Upper lobe of left lung (tissue), 6 donors: Measurements from ENCODE around the gene MAPK8IP1. TPM values are rescaled to one million over a fixed set of nuclear protein-coding genes. Genes with fewer than 3 reads are reported as not detected.

ENCODE experiments used
- ATAC-seq, 2 donors: fragments of 200-7000 bp; cut with Tn5 transposase; one replicate each; pipeline ENCODE4 v1.9.1; 2022; ENCODE audit warnings: mild to moderate bottlenecking in 2 of 2, moderate library complexity in 2 of 2; ENCODE audit not compliant: low FRiP score in 2 of 2
- DNase-seq, 2 donors: peaks; one replicate each; pipeline ENCODE4 v3.0.0-alpha.2; 2019 to 2020
- H3K27ac ChIP-seq, 4 donors: fragments of 200-600 bp; sonication (generic); one replicate each; pipeline ENCODE4 v1.5.1; 2016 to 2019
- H3K27me3 ChIP-seq, 4 donors: fragments of 200-600 bp; sonication (generic); one replicate each; pipeline ENCODE4 v1.5.1; 2017 to 2019
- H3K36me3 ChIP-seq, 4 donors: fragments of 200-600 bp; sonication (generic); one replicate each; pipeline ENCODE4 v1.5.1; 2016 to 2019
- H3K4me1 ChIP-seq, 4 donors: fragments of 200-600 bp; sonication (generic); one replicate each; pipeline ENCODE4 v1.5.1; 2018 to 2019
- H3K4me3 ChIP-seq, 4 donors: fragments of 200-600 bp; sonication (generic); one replicate each; pipeline ENCODE4 v1.5.1; 2017 to 2019; ENCODE audit warnings: mild to moderate bottlenecking in 2 of 4, moderate library complexity in 1 of 4
- H3K9me3 ChIP-seq, 4 donors: fragments of 200-600 bp; sonication (generic); one replicate each; pipeline ENCODE4 v1.5.1; 2018 to 2019
- CTCF ChIP-seq, 6 experiments: fragments of 450-650 bp in 4 of 6; fragments of 200-600 bp in 2 of 6; sonication (generic) in 2 of 6; IDR thresholded peaks; one replicate each; pipeline ENCODE4 v1.5.1; 2016 to 2019; ENCODE audit warnings: antibody characterized with exemption in 6 of 6
- EP300 ChIP-seq, 4 donors: sonication (generic); formaldehyde crosslinking; IDR thresholded peaks; one replicate each; pipeline ENCODE4 v1.5.1; 2017; ENCODE audit warnings: antibody characterized with exemption in 4 of 4, control low read depth in 2 of 4
- POLR2A ChIP-seq, 4 donors: fragments of 450-650 bp; IDR thresholded peaks; one replicate each; pipeline ENCODE4 v1.5.1; 2016 to 2017; ENCODE audit warnings: antibody characterized with exemption in 4 of 4, mild to moderate bottlenecking in 2 of 4
- POLR2AphosphoS5 ChIP-seq, 2 donors: sonication (generic); formaldehyde crosslinking; IDR thresholded peaks; one replicate each; pipeline ENCODE4 v1.5.1; 2017; ENCODE audit warnings: antibody characterized with exemption in 2 of 2
- WGBS, 2 donors: methylation state at CpG; one replicate each; pipeline ENCODE4 v1.1.5; 2017 to 2018; 5-methylcytosine and 5-hydroxymethylcytosine counted together
- total RNA-seq, 6 donors: library from RNA; depleted of rRNA in 4 of 6; stranded (reverse); fragments of >200 nt in 4 of 6; gene quantifications; one replicate each; pipeline versions ENCODE4 v1.1.0 to v1.2.1, GENCODE V29; 2016 to 2021
- donor health status: DM: no; HTN: no; CAD: no; lungs with moderate emphysema.
- donor health status: DM: no; HTN: yes; CAD: no; lungs with severe emphysema.

Gene MAPK8IP1
- total RNA-seq, 6 donors from 2014 or later: 2.1 to 16.0 (median 8.7) TPM

GRCh38 chr11:45933846-45934579, 48.6 kb downstream of the MAPK8IP1 start:
- no peaks in the 10 kb centered on the region for H3K9me3 ChIP-seq
- ATAC-seq (no peak), DNase-seq (no peak)
- no peak overlapping the region for H3K4me3 ChIP-seq
- H3K36me3 ChIP-seq: peaks cover 39 to 78% (median 55%) of the 10 kb centered on the region in 4 donors
- no peaks in the 10 kb centered on the region for H3K27me3 ChIP-seq
- H3K27ac ChIP-seq: no peak overlapping the region
- TF ChIP-seq POLR2AphosphoS5 (IDR thresholded peaks at IDR 0.05) (no peak), EP300 (IDR thresholded peaks at IDR 0.05) (no peak), POLR2A (IDR thresholded peaks at IDR 0.05) (no peak), CTCF (IDR thresholded peaks at IDR 0.05) (no peak)
- peaks cover 0 to 15% (median 8%) of the 10 kb centered on the region in 4 donors for H3K4me1 ChIP-seq
- WGBS, 2 donors: 85 to 91% methylated on average over 20 to 21 of the region's 21 CpGs

GRCh38 chr11:45934580-45935318, 49.3 kb downstream of the MAPK8IP1 start:
- Histone ChIP-seq H3K36me3 (peaks cover 39 to 78% (median 55%) of the 10 kb centered on the region in 4 donors), H3K9me3 (no peaks in the 10 kb centered on the region), H3K4me1 (peaks cover 0 to 10% (median 6%) of the 10 kb centered on the region in 4 donors), H3K27ac (no peak overlapping the region), H3K4me3 (no peak overlapping the region), H3K27me3 (no peaks in the 10 kb centered on the region)
- no peak for DNase-seq
- WGBS, 2 donors: 86 to 94% methylated on average over 12 of the region's 12 CpGs
- ATAC-seq: no peak
- TF ChIP-seq EP300 (IDR thresholded peaks at IDR 0.05) (no peak), CTCF (IDR thresholded peaks at IDR 0.05) (no peak)

GRCh38 chr11:45935349-45936064, 50.1 kb downstream of the MAPK8IP1 start:
- TF ChIP-seq EP300 (IDR thresholded peaks at IDR 0.05) (no peak), CTCF (IDR thresholded peaks at IDR 0.05) (no peak), POLR2A (IDR thresholded peaks at IDR 0.05) (no peak), POLR2AphosphoS5 (IDR thresholded peaks at IDR 0.05) (no peak)
- no peaks in the 10 kb centered on the region for H3K27me3 ChIP-seq
- H3K36me3 ChIP-seq: peaks cover 39 to 78% (median 55%) of the 10 kb centered on the region in 4 donors
- no peak overlapping the region for H3K4me3 ChIP-seq
- H3K27ac ChIP-seq: no peak overlapping the region
- 89 to 92% methylated on average over 8 of the region's 8 CpGs for WGBS, 2 donors
- DNase-seq (no peak), ATAC-seq (no peak)
- H3K9me3 ChIP-seq: no peaks in the 10 kb centered on the region
- peaks cover 0 to 3% (median under 1%) of the 10 kb centered on the region in 4 donors for H3K4me1 ChIP-seq

DNA sequence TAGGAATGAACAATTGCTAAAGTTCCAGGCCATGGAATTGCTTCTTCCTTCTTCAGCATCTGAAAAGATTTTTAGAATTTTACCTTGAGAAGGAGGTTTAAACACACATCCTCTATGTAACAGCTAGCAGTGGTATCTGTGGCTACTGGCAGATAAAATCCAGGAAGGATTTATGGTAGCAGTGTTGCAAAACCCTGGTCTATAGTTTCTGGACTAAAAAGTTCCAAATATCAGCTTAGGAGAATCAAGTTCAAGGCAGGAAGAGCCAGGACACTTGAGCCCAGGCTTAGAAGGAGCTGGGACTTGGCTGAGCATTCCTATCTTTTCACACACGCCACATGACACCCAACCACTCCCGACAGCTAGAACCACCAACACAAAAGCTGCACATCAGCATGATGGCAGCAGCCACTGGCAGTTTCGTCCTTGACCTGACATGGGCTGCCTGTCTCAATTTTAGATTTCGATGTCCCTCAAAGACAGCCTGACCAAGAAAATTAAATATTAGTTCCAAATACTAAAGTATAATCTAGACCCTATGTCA, 51.1 kb downstream of the MAPK8IP1 start:
- Histone ChIP-seq H3K4me1 (no peaks in the 10 kb centered on the region), H3K27me3 (no peaks in the 10 kb centered on the region), H3K9me3 (no peaks in the 10 kb centered on the region), H3K27ac (no peak overlapping the region), H3K4me3 (no peak overlapping the region), H3K36me3 (peaks cover 39 to 79% (median 55%) of the 10 kb centered on the region in 4 donors)
- 91 to 94% methylated on average over 4 of the region's 4 CpGs for WGBS, 2 donors
- DNase-seq (no peak), ATAC-seq (no peak)
- TF ChIP-seq POLR2A (IDR thresholded peaks at IDR 0.05): no peak
- TF ChIP-seq POLR2AphosphoS5 (IDR thresholded peaks at IDR 0.05): no peak
- TF ChIP-seq EP300 (IDR thresholded peaks at IDR 0.05): no peak
- no peak for TF ChIP-seq CTCF (IDR thresholded peaks at IDR 0.05)
